BLaER1 (cell line): Measurements from ENCODE around the gene IRF2.

Experiments
- H3K27ac ChIP-seq: shearing (Covaris generic); formaldehyde crosslinking; 2 replicates; pipeline ENCODE4 v1.8.1; 2022
- H3K27me3 ChIP-seq: shearing (Covaris generic); formaldehyde crosslinking; 2 replicates; pipeline ENCODE4 v1.8.1; 2022
- H3K36me3 ChIP-seq: shearing (Covaris generic); formaldehyde crosslinking; 2 replicates; pipeline ENCODE4 v1.8.1; 2022
- H3K4me1 ChIP-seq: shearing (Covaris generic); formaldehyde crosslinking; 2 replicates; pipeline ENCODE4 v1.8.1; 2022
- H3K4me2 ChIP-seq: shearing (Covaris generic); formaldehyde crosslinking; 2 replicates; pipeline ENCODE4 v1.8.1; 2022
- H3K4me3 ChIP-seq: shearing (Covaris generic); formaldehyde crosslinking; 2 replicates; pipeline ENCODE4 v1.8.1; 2022
- H3K9ac ChIP-seq: shearing (Covaris generic); formaldehyde crosslinking; 2 replicates; pipeline ENCODE4 v1.8.1; 2022
- H3K9me3 ChIP-seq: shearing (Covaris generic); formaldehyde crosslinking; 2 replicates; pipeline ENCODE4 v1.8.1; 2022
- H4K20me1 ChIP-seq: shearing (Covaris generic); formaldehyde crosslinking; 2 replicates; pipeline ENCODE4 v1.8.1; 2022
- Cebpa-rat ChIP-seq: shearing (Covaris generic); IDR thresholded peaks from 2 replicates; pipeline ENCODE4 v1.8.1; 2022

The IRF2 gene

GRCh38 chr4:184355111-184355604 is 119.2 kb downstream of the IRF2 start:
- H3K27me3 ChIP-seq: no peaks in the 10 kb centered on the region
- peaks cover 61% of the 10 kb centered on the region for H3K4me1 ChIP-seq
- H3K9ac ChIP-seq: peak overlapping the region; percentile 89
- H3K4me2 ChIP-seq: peak overlapping the region; percentile 89
- H4K20me1 ChIP-seq: no peaks in the 10 kb centered on the region
- peak overlapping the region; percentile 70; the same call in 1 of the 2 replicates for H3K4me3 ChIP-seq
- TF ChIP-seq Cebpa-rat: no peak
- H3K27ac ChIP-seq: peak overlapping the region; percentile 89
- H3K36me3 ChIP-seq: no peaks in the 10 kb centered on the region
- H3K9me3 ChIP-seq: peaks cover 13% of the 10 kb centered on the region

- peak overlapping the region; percentile 89 for H3K9ac ChIP-seq
- no peaks in the 10 kb centered on the region for H3K27me3 ChIP-seq
- peak overlapping the region; percentile 70 for H3K4me3 ChIP-seq
- H3K4me1 ChIP-seq: peaks cover 82% of the 10 kb centered on the region
- H4K20me1 ChIP-seq: no peaks in the 10 kb centered on the region
- peaks cover 11% of the 10 kb centered on the region for H3K9me3 ChIP-seq
- H3K4me2 ChIP-seq: peak overlapping the region; percentile 89
- TF ChIP-seq Cebpa-rat: no peak
- H3K27ac ChIP-seq: peak overlapping the region; percentile 89
- H3K36me3 ChIP-seq: no peaks in the 10 kb centered on the region
Observed at GRCh38 chr4:184352891-184353290, 121.5 kb downstream of the IRF2 start.

GRCh38 chr4:184351560-184352451 is 122.5 kb downstream of the IRF2 start:
- peak overlapping the region; percentile 70 for H3K4me3 ChIP-seq
- TF ChIP-seq Cebpa-rat: no peak

GRCh38 chr4:184350964-184351363 is 123.4 kb downstream of the IRF2 start:
- H4K20me1 ChIP-seq: no peaks in the 10 kb centered on the region
- no peak for TF ChIP-seq Cebpa-rat
- H3K9me3 ChIP-seq: no peaks in the 10 kb centered on the region
- peak overlapping the region; percentile 70 for H3K4me3 ChIP-seq
- H3K36me3 ChIP-seq: no peaks in the 10 kb centered on the region
- H3K4me2 ChIP-seq: peak overlapping the region; percentile 89
- H3K9ac ChIP-seq: peak overlapping the region; percentile 89
- peaks cover 92% of the 10 kb centered on the region for H3K4me1 ChIP-seq
- H3K27me3 ChIP-seq: no peaks in the 10 kb centered on the region
- peak overlapping the region; percentile 89 for H3K27ac ChIP-seq

More at GRCh38 chr4:184351560-184352451, 122.5 kb downstream of the IRF2 start:
- peak overlapping the region; percentile 89 for H3K9ac ChIP-seq
- H4K20me1 ChIP-seq: no peaks in the 10 kb centered on the region
- peaks cover under 1% of the 10 kb centered on the region; the same call in 1 of the 2 replicates for H3K9me3 ChIP-seq
- H3K4me1 ChIP-seq: peaks cover 91% of the 10 kb centered on the region
- H3K36me3 ChIP-seq: no peaks in the 10 kb centered on the region
- peak overlapping the region; percentile 89 for H3K27ac ChIP-seq
- no peaks in the 10 kb centered on the region for H3K27me3 ChIP-seq
- H3K4me2 ChIP-seq: peak overlapping the region; percentile 89

GRCh38 chr4:184350213-184350817 is 124.0 kb downstream of the IRF2 start:
- Histone ChIP-seq H4K20me1 (no peaks in the 10 kb centered on the region), H3K9ac (peak overlapping the region; percentile 73), H3K4me1 (peaks cover 92% of the 10 kb centered on the region), H3K4me3 (peak overlapping the region; percentile 70), H3K36me3 (no peaks in the 10 kb centered on the region), H3K4me2 (peak overlapping the region; percentile 89), H3K9me3 (no peaks in the 10 kb centered on the region), H3K27ac (peak overlapping the region; percentile 87), H3K27me3 (no peaks in the 10 kb centered on the region)
- TF ChIP-seq Cebpa-rat: no peak

GRCh38 chr4:184349283-184350039 is 124.9 kb downstream of the IRF2 start:
- Histone ChIP-seq H3K4me2 (peak overlapping the region; percentile 89), H3K9ac (peak overlapping the region; percentile 73), H3K27ac (peak overlapping the region; percentile 87), H3K36me3 (no peaks in the 10 kb centered on the region), H3K4me3 (peak overlapping the region; percentile 70), H4K20me1 (no peaks in the 10 kb centered on the region), H3K4me1 (peaks cover 92% of the 10 kb centered on the region), H3K9me3 (no peaks in the 10 kb centered on the region), H3K27me3 (no peaks in the 10 kb centered on the region)
- no peak for TF ChIP-seq Cebpa-rat

- Histone ChIP-seq H3K4me3 (peak overlapping the region; percentile 70), H3K9me3 (no peaks in the 10 kb centered on the region), H4K20me1 (no peaks in the 10 kb centered on the region), H3K4me2 (peak overlapping the region; percentile 89), H3K9ac (peak overlapping the region; percentile 73), H3K36me3 (no peaks in the 10 kb centered on the region), H3K27ac (peak overlapping the region; percentile 87), H3K27me3 (no peaks in the 10 kb centered on the region), H3K4me1 (peaks cover 93% of the 10 kb centered on the region)
- TF ChIP-seq Cebpa-rat: no peak
Observed at GRCh38 chr4:184348311-184349233, 125.8 kb downstream of the IRF2 start.

GRCh38 chr4:184347251-184348239 is 126.8 kb downstream of the IRF2 start:
- Histone ChIP-seq H3K9me3 (no peaks in the 10 kb centered on the region), H3K9ac (peak overlapping the region; percentile 73), H3K27me3 (no peaks in the 10 kb centered on the region), H3K4me2 (peak overlapping the region; percentile 89), H3K4me3 (peak overlapping the region; percentile 70), H4K20me1 (no peaks in the 10 kb centered on the region), H3K4me1 (peaks cover 100% of the 10 kb centered on the region), H3K36me3 (no peaks in the 10 kb centered on the region), H3K27ac (peak overlapping the region; percentile 87)
- no peak for TF ChIP-seq Cebpa-rat
